HG03196 (cell line): ENCODE results near the gene SFMBT1.
A peak's percentile ranks its signal among the peaks of the same experiment; 100 is the strongest.
"Not testable (repeated sequence)": the region's sequence is repeated elsewhere in the genome, so short reads cannot be mapped to it uniquely, and the experiment has no call there.

Source experiments
- ATAC-seq: cut with Tn5 transposase; IDR thresholded peaks from one replicate; pipeline ENCODE4 v1.9.1; 2021; ENCODE audit not compliant: unreplicated experiment

SFMBT1 gene

DNA sequence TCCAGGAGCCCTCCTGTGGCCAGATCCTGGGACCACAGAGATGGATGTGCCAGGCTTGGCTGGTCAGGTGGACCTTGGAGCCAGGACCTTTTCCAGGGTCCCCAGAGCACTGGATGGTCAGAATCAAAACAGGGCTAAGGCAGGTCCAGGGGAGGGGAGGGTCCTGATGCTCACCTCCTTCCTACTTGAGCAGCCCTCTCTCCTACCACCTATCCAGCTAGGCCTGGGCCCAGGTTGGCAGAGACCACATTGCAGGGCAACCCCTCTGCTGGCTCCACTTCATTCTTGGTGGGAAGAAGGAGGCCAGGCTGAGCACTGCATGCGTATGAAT lies 28.5 kb upstream of the SFMBT1 start:
- no peak for ATAC-seq

DNA sequence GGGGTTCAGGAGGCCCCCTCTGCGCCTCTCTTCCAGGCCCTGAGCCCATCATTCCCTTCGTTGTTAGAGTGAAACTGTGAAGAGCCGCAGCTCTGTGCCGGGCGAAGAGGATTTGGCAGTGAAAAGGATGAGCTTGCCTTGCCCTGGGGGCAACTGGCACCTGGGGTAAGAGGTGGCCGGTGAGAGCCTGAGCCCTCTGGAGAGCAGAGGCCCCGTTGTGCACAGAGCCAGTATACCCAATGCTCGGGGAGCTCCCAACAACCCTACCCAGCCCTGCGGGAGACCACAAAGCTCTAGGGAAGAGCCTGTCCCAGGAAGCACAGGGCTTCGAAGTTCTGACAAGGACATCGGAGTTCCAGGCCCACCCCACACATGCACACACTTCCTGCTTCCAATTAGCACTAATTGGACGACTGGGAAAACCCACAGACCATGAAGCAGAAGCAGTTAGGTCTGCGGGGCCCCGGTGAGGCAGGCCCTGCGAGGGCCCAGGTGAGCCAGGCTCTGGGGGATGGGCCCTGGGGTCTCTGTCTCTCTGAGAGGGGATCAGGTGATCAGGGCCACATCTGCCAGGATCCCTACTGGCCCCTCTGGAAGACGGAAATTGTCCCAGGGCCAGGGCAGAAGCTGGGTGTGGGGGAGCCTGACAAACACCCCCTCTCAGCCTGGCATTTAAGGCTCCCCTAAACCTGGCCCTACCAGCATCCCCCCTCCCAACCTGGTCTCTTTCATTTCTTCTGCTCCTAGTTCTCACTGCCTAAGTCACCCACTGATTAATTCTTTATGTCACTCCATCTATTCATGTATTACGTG lies 27.9 kb upstream of the SFMBT1 start:
- ATAC-seq, result no peak

DNA sequence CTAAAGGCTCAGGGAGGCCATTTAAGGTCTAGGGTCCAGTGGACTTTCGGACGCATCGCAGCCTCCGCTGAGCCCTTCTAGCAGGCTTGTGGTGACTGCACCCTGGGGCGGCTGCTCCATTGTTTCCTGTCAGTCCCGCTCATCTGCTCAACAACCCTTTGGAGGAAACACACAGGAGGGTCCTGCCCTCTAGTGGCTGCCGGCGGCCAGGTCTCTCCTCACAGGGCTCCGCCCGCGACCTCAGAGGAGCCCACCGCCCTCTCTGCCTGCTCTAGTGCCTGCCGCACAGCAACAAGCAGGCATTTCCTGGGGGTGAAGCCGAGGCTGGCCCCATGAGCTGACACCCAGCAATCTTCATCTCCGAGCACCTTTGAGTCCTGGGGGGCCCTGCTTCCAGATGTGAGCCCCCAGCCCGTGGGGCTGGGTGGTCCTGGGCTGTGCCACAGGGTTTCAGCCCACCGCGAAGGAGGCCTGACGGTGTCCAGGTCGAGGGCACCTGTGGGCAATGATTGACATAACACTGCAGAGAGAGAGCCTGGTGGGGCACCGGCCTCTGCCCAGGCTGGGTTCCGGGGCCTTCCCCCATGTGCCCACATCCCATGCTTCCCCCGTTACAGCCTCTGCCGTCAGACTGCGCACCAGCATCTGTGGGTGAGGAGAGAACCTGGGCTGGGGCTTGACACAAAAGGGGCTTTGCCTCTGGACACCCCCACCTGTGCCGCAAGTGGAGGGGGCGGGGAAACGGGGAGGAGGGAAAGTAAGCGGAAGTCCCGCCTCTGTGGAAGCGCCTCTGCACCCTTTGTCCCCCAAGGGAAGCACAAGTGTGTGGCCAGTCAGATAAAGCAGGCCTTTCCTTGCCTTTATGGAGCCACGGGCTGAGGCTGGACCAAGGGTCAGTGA lies 27.0 kb upstream of the SFMBT1 start:
- ATAC-seq, result peak; percentile 71

DNA sequence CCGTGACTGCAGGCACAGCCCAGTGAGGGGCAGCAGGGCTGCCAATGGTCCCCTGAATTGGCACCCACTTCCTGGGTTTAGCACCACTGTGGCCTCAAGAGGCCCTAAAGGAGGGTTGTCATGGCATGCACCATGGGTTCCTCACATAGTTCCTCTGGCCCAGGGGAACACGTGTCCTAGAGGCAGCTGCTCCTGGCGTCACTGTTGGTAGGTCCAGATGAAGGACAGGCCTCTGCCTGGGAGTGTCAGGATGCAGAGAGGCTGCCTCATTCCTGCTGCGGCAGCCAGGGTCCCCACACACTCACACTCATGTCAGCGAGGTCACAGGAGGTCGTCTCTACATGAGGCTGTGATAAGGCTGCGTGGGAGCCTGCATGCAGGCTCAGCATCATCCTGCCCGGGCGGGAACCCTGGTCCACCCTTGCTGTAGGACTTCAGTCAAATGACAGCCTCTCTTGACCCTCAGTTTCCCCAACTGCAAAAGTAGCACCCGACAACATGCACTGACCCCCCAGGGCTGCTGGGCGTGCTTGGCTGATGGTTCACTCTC lies 26.1 kb upstream of the SFMBT1 start:
- ATAC-seq, result no peak

DNA sequence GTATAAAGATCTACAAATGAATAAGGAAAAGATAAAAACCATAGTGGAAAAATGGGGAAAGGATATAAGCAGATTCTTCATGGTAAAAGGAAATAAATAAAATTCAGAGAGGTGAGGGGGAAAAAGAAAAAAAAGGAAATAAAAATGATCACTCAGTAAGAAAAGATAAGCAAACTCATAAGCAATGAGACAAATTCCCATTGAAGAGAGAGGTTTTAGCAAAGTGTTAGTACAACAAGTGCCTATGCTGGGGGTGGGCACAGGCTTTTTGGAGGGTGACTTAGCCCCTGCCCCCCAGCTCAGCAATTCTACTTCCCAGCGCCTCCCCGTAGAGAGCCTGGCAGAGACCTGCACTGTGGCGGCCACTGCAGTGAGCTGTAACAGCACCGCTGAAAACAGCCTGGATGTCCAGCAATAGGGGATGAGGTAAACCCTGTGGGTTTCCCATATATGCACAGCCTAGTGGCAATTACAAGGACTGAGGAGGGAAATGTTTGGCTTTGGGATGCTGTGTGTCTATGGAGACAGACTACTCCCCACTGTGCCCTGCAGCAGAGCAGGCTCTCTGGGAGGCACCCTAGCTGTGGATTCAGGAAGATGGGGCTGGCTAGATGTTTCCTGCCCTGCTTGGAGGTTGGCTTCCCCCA lies 23.7 kb upstream of the SFMBT1 start:
- no peak for ATAC-seq

DNA sequence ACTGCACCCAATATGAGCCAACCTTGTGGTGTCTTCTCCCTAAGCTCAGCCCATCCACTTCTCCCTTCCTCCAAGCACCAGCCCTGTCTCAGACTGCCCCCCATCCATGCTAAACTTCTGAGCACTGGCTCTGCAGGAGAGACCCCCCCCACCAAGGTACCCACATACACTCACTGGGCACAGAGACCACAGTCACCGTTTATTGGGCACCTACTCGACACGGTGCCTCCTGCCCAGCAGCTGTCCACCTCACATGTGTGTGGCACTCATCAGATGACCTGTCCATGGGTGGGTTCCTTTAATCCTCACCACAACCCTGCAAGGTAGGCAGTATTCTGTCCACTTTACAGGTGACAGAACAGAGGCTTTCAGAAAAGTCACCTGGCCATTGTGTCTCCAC lies 22.3 kb upstream of the SFMBT1 start:
- ATAC-seq, result no peak

DNA sequence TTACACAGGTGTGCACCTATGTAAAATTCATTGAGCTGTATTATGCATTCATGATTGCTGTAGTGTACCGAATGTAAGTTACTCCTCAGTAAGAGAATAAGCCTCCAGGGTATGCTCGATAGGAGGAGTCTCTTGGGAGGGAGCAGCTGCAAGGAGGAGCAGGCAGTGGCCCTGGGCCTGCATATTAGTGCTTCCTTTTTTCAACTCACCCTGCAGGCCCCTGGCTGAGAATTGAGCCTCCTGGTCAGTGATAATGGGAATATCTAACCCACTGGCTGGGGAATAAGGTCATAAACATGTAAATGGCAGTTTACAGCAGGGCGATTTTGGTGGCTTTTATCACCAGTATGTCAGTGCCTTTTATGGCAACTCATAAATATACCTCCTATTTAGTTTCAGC lies 21.7 kb upstream of the SFMBT1 start:
- no peak for ATAC-seq

DNA sequence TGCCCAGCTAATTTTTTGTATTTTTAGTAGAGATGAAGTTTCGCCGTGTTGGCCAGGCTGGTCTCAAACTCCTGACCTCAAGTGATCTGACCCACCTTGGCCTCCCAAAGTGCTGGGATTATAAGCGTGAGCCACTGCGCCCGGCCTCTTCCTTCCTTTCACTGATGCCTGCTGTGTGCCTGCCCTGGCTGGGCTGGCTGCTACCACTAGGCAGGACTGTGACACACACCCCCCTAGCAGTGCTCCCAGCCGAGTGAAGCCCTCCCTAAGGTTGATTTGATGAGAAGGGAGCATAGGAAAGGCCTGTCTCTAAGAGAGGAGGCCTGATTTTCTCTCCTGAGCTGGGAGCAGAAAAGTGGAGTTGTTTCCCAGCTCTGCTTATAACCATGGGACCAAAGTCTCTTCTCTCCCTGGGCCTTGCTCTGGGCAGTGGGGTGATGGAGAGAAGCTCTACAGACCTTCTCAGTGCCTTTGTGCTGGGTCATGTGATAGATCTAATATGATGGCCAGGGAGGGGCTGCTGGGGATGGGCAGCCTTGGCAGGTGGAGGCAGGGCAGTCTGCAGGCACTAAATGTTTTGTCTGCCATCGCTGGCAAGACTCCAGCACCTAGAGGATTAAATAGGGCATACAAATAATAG lies 20.1 kb upstream of the SFMBT1 start:
- ATAC-seq, result no peak

DNA sequence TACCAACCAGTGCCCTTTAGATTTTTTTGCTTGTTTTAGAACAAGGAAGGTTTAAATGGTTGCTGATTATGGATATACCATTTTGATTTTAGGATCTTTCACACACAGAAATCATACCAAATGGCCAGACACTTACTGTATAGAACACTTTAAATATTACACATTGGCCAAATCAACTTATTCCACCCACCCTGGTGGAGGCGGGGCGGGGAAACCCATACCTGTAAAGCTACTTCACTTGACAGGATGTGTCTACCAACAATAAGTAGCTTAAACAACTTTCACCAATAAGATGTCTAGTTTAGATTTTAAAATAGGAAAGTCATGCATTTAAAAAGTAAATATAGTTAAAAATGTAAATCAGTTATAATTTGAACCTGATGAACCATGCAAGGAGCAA lies 17.0 kb upstream of the SFMBT1 start:
- ATAC-seq, result no peak

DNA sequence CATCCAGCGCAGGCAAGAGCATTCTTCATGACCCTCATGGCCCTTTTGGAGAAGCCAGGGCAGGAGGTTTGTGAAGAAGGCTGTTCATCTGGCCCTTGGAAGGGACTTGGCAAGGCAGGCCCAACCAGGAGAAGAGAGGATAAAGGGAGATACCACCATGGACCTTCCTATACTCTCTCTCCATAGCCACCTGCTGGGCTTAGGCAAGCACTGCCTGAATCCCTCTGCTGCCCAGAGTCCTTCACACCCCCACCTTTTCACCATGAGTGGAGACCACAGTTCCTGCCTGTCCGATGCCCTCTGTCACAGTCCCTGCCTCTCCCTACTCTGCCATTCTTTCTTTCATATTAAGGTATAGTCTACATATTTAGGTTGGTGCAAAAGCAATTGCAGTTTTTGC lies 10.6 kb upstream of the SFMBT1 start:
- ATAC-seq, result no peak

DNA sequence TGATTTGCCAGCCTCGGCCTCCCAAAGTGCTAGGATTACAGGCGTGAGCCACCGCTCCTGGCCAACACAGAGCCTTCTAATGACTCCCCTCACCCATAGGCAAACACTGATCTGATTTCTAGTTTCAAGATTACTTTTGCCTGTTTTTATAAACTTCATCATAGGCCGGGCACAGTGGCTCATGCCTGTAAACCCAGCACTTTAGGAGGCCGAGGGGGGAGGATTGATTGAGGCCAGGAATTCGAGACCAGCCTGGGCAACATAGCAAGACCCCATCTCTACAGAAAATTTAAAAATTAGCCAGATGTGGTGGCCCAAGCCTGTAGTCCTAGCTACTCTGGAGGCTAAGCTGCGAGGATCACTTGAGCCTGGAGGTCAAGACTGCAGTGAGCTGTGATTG lies 8.4 kb upstream of the SFMBT1 start:
- not testable (repeated sequence) for ATAC-seq

DNA sequence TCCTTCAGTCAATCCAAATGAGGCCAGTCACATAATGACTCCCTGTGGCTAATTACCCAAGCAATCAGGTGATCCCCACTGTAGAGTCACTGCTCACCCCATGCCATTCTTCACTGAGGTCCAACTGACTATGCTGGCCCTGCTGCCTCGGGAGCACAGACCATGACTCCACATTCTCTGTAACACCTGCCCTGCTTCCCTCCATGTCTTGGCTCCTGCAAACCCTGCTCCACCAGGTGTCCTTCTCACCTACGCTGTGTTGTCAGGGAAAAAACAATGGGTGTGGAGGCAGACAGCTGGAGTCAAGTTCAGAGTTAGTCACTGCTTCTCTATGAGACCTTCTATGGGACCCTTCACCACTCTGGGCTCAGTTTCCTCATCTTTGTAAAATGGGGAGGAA lies 6.1 kb upstream of the SFMBT1 start:
- ATAC-seq, result no peak

DNA sequence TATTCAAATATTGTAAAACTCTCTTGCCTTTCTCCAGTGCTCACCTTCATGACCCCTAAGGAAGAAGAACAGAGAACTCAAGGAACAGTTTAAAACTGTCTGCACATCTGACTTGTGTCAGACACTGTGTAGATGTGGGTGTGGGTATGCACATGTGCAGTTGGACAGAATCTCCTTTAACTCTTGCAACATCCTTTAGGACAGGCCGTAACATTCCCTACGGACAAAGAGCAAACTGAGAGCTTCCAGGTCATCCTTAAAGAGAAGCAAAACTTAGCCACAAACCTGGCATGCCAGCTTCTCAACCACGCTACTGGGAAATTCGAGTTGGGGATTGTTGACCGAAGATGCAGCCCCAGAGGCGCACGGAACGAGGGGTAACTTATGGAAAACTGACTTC lies 4.1 kb upstream of the SFMBT1 start:
- no peak for ATAC-seq

DNA sequence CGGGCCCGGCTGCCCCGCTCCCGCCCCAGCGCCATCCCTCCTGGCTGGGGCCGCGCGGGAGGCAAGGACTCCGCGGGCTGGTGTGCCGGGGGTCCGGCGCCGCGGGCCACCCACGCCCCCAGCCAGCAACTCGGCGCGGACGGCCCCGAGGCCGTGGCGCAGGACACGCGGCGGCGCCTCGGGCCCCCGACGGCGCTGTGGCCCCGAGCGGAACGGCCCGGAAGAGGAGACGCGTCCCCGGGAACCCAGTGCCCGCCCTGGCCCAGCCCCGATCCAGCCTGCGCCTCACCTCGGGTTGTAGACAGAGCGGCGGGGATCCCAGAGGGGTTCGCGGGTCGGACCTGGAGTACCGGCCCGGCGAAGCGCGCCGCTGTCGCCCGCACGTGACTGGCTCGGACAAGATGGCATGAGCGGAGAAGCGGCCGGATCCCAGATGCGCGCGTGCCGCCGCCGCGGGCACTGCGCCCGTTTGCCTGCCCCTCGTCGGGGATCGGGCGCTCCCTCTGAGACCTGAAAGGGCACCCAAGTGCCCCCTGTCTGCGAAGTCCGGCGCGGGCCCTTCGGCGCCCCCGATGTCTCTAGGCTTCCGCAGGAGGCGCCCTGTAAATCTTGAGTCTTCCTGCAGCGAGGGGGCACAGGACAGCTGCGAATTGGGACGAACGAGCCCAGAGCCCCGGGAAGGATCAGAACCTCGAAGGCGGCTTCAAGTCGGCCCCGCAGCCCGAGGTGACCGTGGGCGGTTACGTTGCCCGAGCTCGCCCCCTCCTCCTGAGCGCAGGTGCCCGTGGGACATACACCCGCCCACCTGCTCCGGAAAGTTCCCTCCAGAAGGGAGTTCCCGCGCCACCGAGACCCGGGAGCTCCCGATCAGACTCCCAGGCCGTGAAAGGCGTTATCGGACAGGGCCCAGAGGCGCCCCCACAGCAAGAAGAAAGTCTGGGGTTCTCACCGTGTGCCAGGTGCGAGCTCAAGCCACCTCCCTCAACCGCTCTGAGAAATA lies 598 bp upstream of the SFMBT1 start:
- ATAC-seq, result peak; percentile 41

DNA sequence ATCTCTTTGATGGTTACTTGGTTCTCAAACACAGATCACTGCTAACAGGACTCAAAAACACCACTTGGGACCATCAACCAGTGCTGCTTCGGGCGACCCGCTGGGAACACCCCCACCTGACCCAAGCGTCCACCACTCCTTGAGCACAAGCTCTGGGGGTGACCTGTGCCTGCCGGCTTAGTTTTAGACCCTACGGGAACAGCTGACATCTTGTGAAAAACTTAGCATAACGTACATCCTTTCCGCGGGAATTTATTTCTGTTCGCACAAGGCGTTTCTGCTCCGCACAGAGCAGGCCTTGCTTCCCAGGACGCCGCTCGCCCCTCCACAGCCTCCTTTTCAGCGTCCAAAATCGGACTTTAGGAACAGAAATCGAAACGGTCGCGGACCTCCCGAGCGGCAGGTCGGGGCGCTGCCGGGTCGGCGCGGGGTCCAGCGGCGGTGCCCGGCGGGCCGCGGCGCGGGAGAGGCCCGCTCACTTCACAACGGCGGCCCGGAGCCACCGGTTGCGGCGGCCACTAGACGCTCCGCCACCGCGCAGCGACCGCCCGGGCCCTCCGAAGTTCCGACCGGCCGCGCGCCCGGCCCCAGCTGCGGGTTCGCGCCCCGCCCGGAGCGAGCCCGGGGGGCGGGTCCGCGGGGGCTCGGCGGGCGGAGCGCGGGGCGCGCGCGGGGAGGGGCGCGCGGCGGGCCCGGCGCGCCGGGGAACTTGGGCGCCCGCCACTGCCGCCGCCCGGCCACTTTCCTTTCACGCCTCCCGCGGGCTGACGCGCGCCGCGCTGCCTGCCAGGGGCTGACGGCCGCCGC lies 959 bp downstream of the SFMBT1 start:
- ATAC-seq, result peak; percentile 36

DNA sequence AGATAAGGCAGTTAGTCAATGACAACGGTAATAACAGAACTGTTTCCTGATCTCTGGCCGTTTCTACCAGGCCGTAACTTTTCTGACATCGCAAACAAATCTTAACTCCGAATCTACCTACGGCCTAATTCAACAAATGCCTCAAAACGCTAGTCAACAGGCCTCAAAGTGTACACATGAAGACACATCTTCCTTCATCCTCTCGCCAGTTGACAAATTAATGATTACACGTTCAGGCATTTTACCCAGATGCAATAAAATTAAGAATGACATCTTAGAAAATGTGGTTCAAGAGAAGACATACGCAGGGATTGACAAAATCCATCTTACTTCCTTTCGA lies 1.5 kb downstream of the SFMBT1 start:
- no peak for ATAC-seq

DNA sequence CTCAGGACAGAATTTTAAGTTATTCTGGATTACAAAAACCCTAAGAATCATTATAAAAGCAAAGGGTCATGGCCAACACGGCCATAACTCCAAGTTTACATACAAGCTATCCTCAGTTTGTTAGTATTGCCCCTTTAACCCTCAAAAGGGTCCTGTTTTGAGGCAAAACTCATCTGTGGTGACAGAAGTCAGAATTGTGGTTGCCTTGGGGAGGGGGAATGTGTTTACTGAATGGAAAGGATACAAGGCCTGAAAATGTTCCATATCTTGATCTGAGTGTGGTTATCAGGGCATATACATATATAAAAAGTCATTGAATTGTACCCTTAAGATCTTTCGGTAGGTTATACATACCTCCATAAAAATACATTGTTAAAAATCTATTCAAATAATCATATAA lies 2.1 kb downstream of the SFMBT1 start:
- no peak for ATAC-seq

DNA sequence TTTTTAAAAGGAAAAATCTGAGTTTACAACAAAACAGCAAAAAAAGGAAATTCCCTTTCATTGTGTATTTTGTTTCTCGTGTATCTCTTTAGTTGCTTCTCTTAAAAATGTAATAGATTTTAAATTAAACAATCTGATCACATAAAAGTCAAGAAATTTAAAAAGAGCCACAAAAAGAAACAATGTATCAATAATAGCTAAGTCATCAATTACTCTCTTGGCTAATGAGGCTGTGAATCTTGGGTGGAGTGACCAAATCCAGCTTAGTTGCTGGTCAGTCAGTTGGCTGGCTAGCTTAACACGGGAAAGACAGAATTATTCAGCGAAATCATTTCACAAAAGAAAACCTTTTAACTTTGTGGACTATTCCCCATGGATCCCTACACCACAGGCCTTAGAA lies 3.2 kb downstream of the SFMBT1 start:
- ATAC-seq, result no peak

DNA sequence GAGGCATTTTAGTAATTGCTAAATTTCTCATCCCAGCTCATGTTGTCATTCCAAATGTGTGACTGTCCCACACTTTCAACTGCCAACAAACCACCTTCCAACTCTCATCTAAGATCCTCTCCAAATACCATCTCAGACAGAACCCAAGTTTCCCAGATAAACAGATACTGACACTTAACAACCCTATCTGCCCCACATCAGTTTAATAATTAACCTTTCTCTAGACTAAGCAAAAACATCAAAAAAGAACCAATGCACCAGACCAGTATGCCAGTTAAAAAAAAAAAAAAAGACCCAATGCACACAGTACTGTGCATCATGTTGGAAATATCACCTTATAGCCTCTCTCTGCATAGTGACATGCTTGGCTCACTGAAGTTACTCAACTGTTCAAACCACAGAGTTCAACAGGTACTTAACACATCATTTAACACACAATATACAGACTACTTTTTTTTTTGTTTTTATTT lies 5.5 kb downstream of the SFMBT1 start:
- ATAC-seq, result no peak
